GM12878 (cell line): ENCODE measurements around the gene UNC13B. TPM values are rescaled to one million over a fixed set of nuclear protein-coding genes. Genes with fewer than 3 reads are reported as not detected.

Source experiments
- ATAC-seq: fragments of 200-7000 bp; cut with Tn5 transposase; 3 replicates; pipeline ENCODE4 v1.9.1; 2020; ENCODE audit warnings: mild to moderate bottlenecking, moderate library complexity
- BruUV-seq: library from RNA; stranded (reverse); fragments of 400-500 nt; replicated peaks from 2 replicates; lab custom pipeline; 2021; lab: Mats Ljungman, UMichigan
- CTCF ChIA-PET: fragments of 300-600 bp; sonication (Branson Sonifier 250); formaldehyde crosslinking; extraction: SDS; loops from one replicate; lab custom pipeline; 2021; ENCODE audit warnings: inconsistent platforms; lab: Yijun Ruan, JAX
- POLR2A ChIA-PET: fragments of 350-600 bp; formaldehyde crosslinking; extraction: SDS; loops from one replicate; lab custom pipeline; 2021; ENCODE audit warnings: inconsistent platforms; lab: Charles Lee
- RAD21 ChIA-PET: fragments of 300-600 bp; sonication (Branson Sonifier 250); formaldehyde crosslinking; loops from one replicate; lab custom pipeline; 2023; ENCODE audit warnings: antibody characterized with exemption; ENCODE audit not compliant: unreplicated experiment; lab: Charles Lee
- SMC1A ChIA-PET: fragments of 300-600 bp; sonication (Branson Sonifier 250); formaldehyde crosslinking; loops from one replicate; lab custom pipeline; 2023; ENCODE audit not compliant: unreplicated experiment, uncharacterized antibody; lab: Charles Lee
- DNase-seq: peaks from one replicate; pipeline ENCODE4 v3.0.0-alpha.2; 2011; ENCODE audit warnings: low read depth, low spot score
- FAIRE-seq: peaks from 3 replicates; lab custom pipeline; 2011; peaks lifted over from hg19 to GRCh38; lab: Jason Lieb, UNC
- H2AFZ ChIP-seq: 2 replicates; pipeline ENCODE4 v1.6.0; 2011; ENCODE audit warnings: low read depth, low read length, control low read depth; ENCODE audit not compliant: control insufficient read depth
- H3K27ac ChIP-seq: 2 replicates; pipeline ENCODE4 v1.5.1; 2011; ENCODE audit warnings: control low read depth; ENCODE audit not compliant: control insufficient read depth, insufficient read depth
- H3K27me3 ChIP-seq, 2 experiments: replicated peaks in 1 of 2; 2 replicates each; pipeline versions ENCODE4 v1.6.0 to v1.6.1; 2011; ENCODE audit warnings: low read length in 1 of 2; ENCODE audit not compliant: control insufficient read depth in 2 of 2, insufficient read depth in 2 of 2
- H3K36me3 ChIP-seq, 2 experiments: 2 replicates each; pipeline ENCODE4 v1.5.1; 2011; ENCODE audit warnings: low read length in 1 of 2; ENCODE audit not compliant: control insufficient read depth in 2 of 2, insufficient read depth in 2 of 2
- H3K4me1 ChIP-seq: 2 replicates; pipeline ENCODE4 v1.6.1; 2011; ENCODE audit warnings: mild to moderate bottlenecking, low read length, moderate library complexity, mixed read lengths; ENCODE audit not compliant: control insufficient read depth, insufficient read depth
- H3K4me2 ChIP-seq: 2 replicates; pipeline ENCODE4 v1.6.0; 2011; ENCODE audit warnings: control low read depth; ENCODE audit not compliant: control insufficient read depth, insufficient read depth
- H3K4me3 ChIP-seq: fragments of 200-600 bp; sonication (generic); 2 replicates; pipeline ENCODE4 v1.5.1; 2016
- H3K79me2 ChIP-seq: 2 replicates; pipeline ENCODE4 v1.6.0; 2011; ENCODE audit warnings: low read length; ENCODE audit not compliant: control insufficient read depth, insufficient read depth
- H3K9ac ChIP-seq: 2 replicates; pipeline ENCODE4 v1.8.0; 2011; ENCODE audit warnings: low read length, control low read depth, mixed read lengths; ENCODE audit not compliant: control insufficient read depth, insufficient read depth
- H3K9me3 ChIP-seq: replicated peaks from 3 replicates; pipeline ENCODE4 v1.5.1; 2011; ENCODE audit warnings: mild to moderate bottlenecking, low read length; ENCODE audit not compliant: control insufficient read depth, insufficient read depth
- H4K20me1 ChIP-seq: 2 replicates; pipeline ENCODE4 v1.6.0; 2011; ENCODE audit not compliant: control insufficient read depth, insufficient read depth
- BCL3 ChIP-seq: IDR thresholded peaks from 2 replicates; pipeline ENCODE4 v1.6.1; 2011; ENCODE audit warnings: borderline replicate concordance, low read depth, mild to moderate bottlenecking, moderate library complexity, low read length; ENCODE audit not compliant: insufficient read depth, poor library complexity, severe bottlenecking
- CBX3 ChIP-seq: fragments of 200-600 bp; sonication (generic); IDR thresholded peaks from 2 replicates; pipeline ENCODE4 v1.6.1; 2016; ENCODE audit warnings: low read depth, borderline replicate concordance
- CHD1 ChIP-seq: IDR thresholded peaks from 2 replicates; pipeline ENCODE4 v1.6.1; 2012; ENCODE audit warnings: low read depth, low read length, improper control_type of control experiment
- FOXM1 ChIP-seq: IDR thresholded peaks from 2 replicates; pipeline ENCODE4 v1.6.1; 2012; ENCODE audit warnings: low read depth, mild to moderate bottlenecking, inconsistent platforms, low read length, moderate library complexity
- HDGF ChIP-seq: fragments of 450-650 bp; IDR thresholded peaks from 2 replicates; pipeline ENCODE4 v1.6.1; 2016; ENCODE audit warnings: antibody characterized with exemption
- MLLT1 ChIP-seq: fragments of 450-650 bp; IDR thresholded peaks from 2 replicates; pipeline ENCODE4 v1.6.1; 2016; ENCODE audit warnings: mild to moderate bottlenecking
- MXI1 ChIP-seq: fragments of 150-350 bp; IDR thresholded peaks from 2 replicates; pipeline ENCODE4 v1.6.1; 2011; ENCODE audit warnings: low read depth, mild to moderate bottlenecking, inconsistent platforms, low read length, improper control_type of control experiment
- NKRF ChIP-seq: fragments of 450-650 bp; conservative IDR thresholded peaks from 2 replicates; pipeline ENCODE4 v1.6.1; 2017; ENCODE audit warnings: mild to moderate bottlenecking, moderate library complexity
- PBX3 ChIP-seq: IDR thresholded peaks from 2 replicates; pipeline ENCODE4 v1.6.1; 2011; ENCODE audit warnings: mild to moderate bottlenecking, low read depth, low read length, moderate library complexity; ENCODE audit not compliant: insufficient replicate concordance
- PKNOX1 ChIP-seq: fragments of 450-650 bp; IDR thresholded peaks from 2 replicates; pipeline ENCODE4 v1.6.1; 2016; ENCODE audit warnings: mild to moderate bottlenecking
- RELA ChIP-seq: fragments of 450-650 bp; IDR thresholded peaks from 2 replicates; pipeline ENCODE4 v1.8.0; 2014; ENCODE audit warnings: borderline replicate concordance; ENCODE audit not compliant: partially characterized antibody
- SP1 ChIP-seq: IDR thresholded peaks from one replicate; pipeline ENCODE4 v1.6.1; 2011; ENCODE audit warnings: low read depth, low read length
- SPI1 ChIP-seq: IDR thresholded peaks from 2 replicates; pipeline ENCODE4 v1.6.1; 2011; ENCODE audit warnings: low read depth, mild to moderate bottlenecking, low read length, moderate library complexity, borderline replicate concordance; ENCODE audit not compliant: insufficient read depth
- TCF3 ChIP-seq: IDR thresholded peaks from 2 replicates; pipeline ENCODE4 v1.6.1; 2012; ENCODE audit warnings: low read depth, mild to moderate bottlenecking, low read length, borderline replicate concordance; ENCODE audit not compliant: insufficient read depth
- WGBS: methylation state at CpG from one replicate; pipeline ENCODE4 v1.1.6; 2016; ENCODE audit warnings: low lambda C conversion rate; ENCODE audit not compliant: insufficient replicate concordance, insufficient coverage; ENCODE audit errors: missing lambda C conversion rate; 5-methylcytosine and 5-hydroxymethylcytosine counted together
- in situ Hi-C: fragments of 300-500 bp; cut with MboI; formaldehyde crosslinking; loops from 9 replicates; pipeline ENCODE4 v1.14.3; 2018; ENCODE audit warnings: mixed read lengths
- intact Hi-C: fragments of 100-400 bp; cut with micrococcal nuclease; formaldehyde crosslinking; loops from one replicate; pipeline ENCODE4 v1.14.2; 2022; ENCODE audit not compliant: unreplicated experiment
- polyA plus RNA-seq, 11 experiments: library from polyadenylated mRNA; depleted of rRNA in 4 of 11; unstranded in 6 of 11; stranded (reverse) in 5 of 11; fragments of >200 nt; fragmentation: Nextera tagmentation in 4 of 11; fragmentation: Illumina TruSeq in 1 of 11; extraction: Ambion mirVana in 4 of 11; extraction: Trizol in 1 of 11; gene quantifications; 1 replicate in 1 of 11; 2 replicates in 10 of 11; pipeline versions ENCODE4 v1.2.1 to v1.2.3, GENCODE V29; 2011 to 2016; ENCODE audit warnings: inconsistent platforms in 2 of 11, missing spikeins in 2 of 11, low read depth in 1 of 11
- total RNA-seq, 4 experiments: library from RNA; depleted of rRNA in 3 of 4; stranded (reverse); fragments of >200 nt in 3 of 4; fragmentation: Illumina TruSeq in 1 of 4; extraction: Trizol in 1 of 4; gene quantifications; 2 replicates each; pipeline versions ENCODE4 v1.2.1 to v1.2.3, GENCODE V29; 2013 to 2021

The UNC13B gene
- total and polyA plus RNA-seq, 10 of the 15 experiments (the other 5 are each of a cell fraction or from before 2014, with no cell fraction given), result under 0.01 to 0.42 (median 0.06) TPM; not detected in 4

GRCh38 chr9:35338086-35338485 lies 176.3 kb downstream of the UNC13B start:
- 0% methylated on average over 2 of the region's 2 CpGs for WGBS
- intact Hi-C loops (no loop called here), in situ Hi-C loops (no loop called here)
- no peaks in the 10 kb centered on the region for H3K27me3 ChIP-seq
- FAIRE-seq, result no peak
- peaks cover 4% of the 10 kb centered on the region; the same call in 1 of the 2 replicates for H3K4me1 ChIP-seq
- DNase-seq, result no peak
- RAD21 ChIA-PET, result no interaction called here
- no peak overlapping the region for H3K4me3 ChIP-seq
- POLR2A ChIA-PET, result no interaction called here
- H4K20me1 ChIP-seq, result no peaks in the 10 kb centered on the region
- no peak for ATAC-seq
- CTCF ChIA-PET, result no interaction called here
- H3K4me2 ChIP-seq, result no peak overlapping the region
- H3K36me3 ChIP-seq, result no peaks in the 10 kb centered on the region
- SMC1A ChIA-PET, result no interaction called here
- no TSS peak for BruUV-seq
- no peaks in the 10 kb centered on the region for H3K9me3 ChIP-seq
- H3K9ac ChIP-seq, result no peak overlapping the region
- no peak overlapping the region for H2AFZ ChIP-seq
- no peak overlapping the region for H3K27ac ChIP-seq
- H3K79me2 ChIP-seq, result no peaks in the 10 kb centered on the region
- TF ChIP-seq SPI1 (no peak), CHD1 (no peak), BCL3 (no peak), FOXM1 (no peak), TCF3 (no peak), CBX3 (no peak), MLLT1 (no peak), PKNOX1 (no peak), MXI1 (no peak), SP1 (no peak), HDGF (no peak), RELA (no peak), PBX3 (no peak), NKRF (no peak)
